ENCODE measurements around the gene CPA4.

CPA4 gene

GRCh38 chr7:130286881-130287280 is 6.1 kb upstream of the CPA4 start:
- H3K9me3 Mint-ChIP-seq, result no peaks in the 10 kb centered on the region
- H3K4me3 Mint-ChIP-seq, result no peak overlapping the region
- no peaks in the 10 kb centered on the region for H3K36me3 Mint-ChIP-seq (ENCODE audit: low read depth)
- no peak overlapping the region for H3K27ac Mint-ChIP-seq
- peaks cover 3% of the 10 kb centered on the region for H3K27me3 Mint-ChIP-seq
- H3K4me1 Mint-ChIP-seq, result no peaks in the 10 kb centered on the region
- no peak for ATAC-seq
- DNase-seq, result no peak

- Mint-ChIP-seq H3K36me3 (ENCODE audit: low read depth) (no peaks in the 10 kb centered on the region), H3K4me3 (no peak overlapping the region), H3K4me1 (no peaks in the 10 kb centered on the region), H3K27me3 (peaks cover 3% of the 10 kb centered on the region), H3K9me3 (no peaks in the 10 kb centered on the region), H3K27ac (no peak overlapping the region)
- DNase-seq (no peak), ATAC-seq (no peak)
Measured at GRCh38 chr7:130288168-130288567, 4.8 kb upstream of the CPA4 start.

GRCh38 chr7:130288829-130289228 is 4.1 kb upstream of the CPA4 start:
- no peaks in the 10 kb centered on the region for H3K9me3 Mint-ChIP-seq
- no peaks in the 10 kb centered on the region for H3K36me3 Mint-ChIP-seq (ENCODE audit: low read depth)
- H3K27ac Mint-ChIP-seq, result no peak overlapping the region
- no peaks in the 10 kb centered on the region for H3K4me1 Mint-ChIP-seq
- ATAC-seq (no peak), DNase-seq (no peak)
- peaks cover 3% of the 10 kb centered on the region for H3K27me3 Mint-ChIP-seq
- no peak overlapping the region for H3K4me3 Mint-ChIP-seq

- H3K4me3 Mint-ChIP-seq, result no peak overlapping the region
- DNase-seq (no peak), ATAC-seq (no peak)
- H3K36me3 Mint-ChIP-seq (ENCODE audit: low read depth), result no peaks in the 10 kb centered on the region
- H3K9me3 Mint-ChIP-seq, result no peaks in the 10 kb centered on the region
- H3K4me1 Mint-ChIP-seq, result no peaks in the 10 kb centered on the region
- no peak overlapping the region for H3K27ac Mint-ChIP-seq
- peaks cover 3% of the 10 kb centered on the region for H3K27me3 Mint-ChIP-seq
Measured at GRCh38 chr7:130289478-130289877, 3.5 kb upstream of the CPA4 start.

- ATAC-seq, result no peak
- no peaks in the 10 kb centered on the region for H3K4me1 Mint-ChIP-seq
- no peak overlapping the region for H3K4me3 Mint-ChIP-seq
- H3K27ac Mint-ChIP-seq, result no peak overlapping the region
- DNase-seq, result no peak
- H3K9me3 Mint-ChIP-seq, result no peaks in the 10 kb centered on the region
- H3K36me3 Mint-ChIP-seq (ENCODE audit: low read depth), result no peaks in the 10 kb centered on the region
- H3K27me3 Mint-ChIP-seq, result no peaks in the 10 kb centered on the region
Measured at GRCh38 chr7:130290745-130291144, 2.2 kb upstream of the CPA4 start.

GRCh38 chr7:130293521-130293920 is 560 bp downstream of the CPA4 start:
- H3K4me1 Mint-ChIP-seq, result no peaks in the 10 kb centered on the region
- no peak for DNase-seq
- ATAC-seq, result no peak
- H3K27me3 Mint-ChIP-seq, result no peaks in the 10 kb centered on the region
- H3K36me3 Mint-ChIP-seq (ENCODE audit: low read depth), result no peaks in the 10 kb centered on the region
- H3K4me3 Mint-ChIP-seq, result no peak overlapping the region
- H3K27ac Mint-ChIP-seq, result no peak overlapping the region
- H3K9me3 Mint-ChIP-seq, result no peaks in the 10 kb centered on the region

GRCh38 chr7:130294314-130294713 is 1.4 kb downstream of the CPA4 start:
- Mint-ChIP-seq H3K4me3 (no peak overlapping the region), H3K27ac (no peak overlapping the region), H3K4me1 (no peaks in the 10 kb centered on the region), H3K9me3 (no peaks in the 10 kb centered on the region), H3K27me3 (no peaks in the 10 kb centered on the region), H3K36me3 (ENCODE audit: low read depth) (no peaks in the 10 kb centered on the region)
- no peak for DNase-seq
- ATAC-seq, result no peak

- Mint-ChIP-seq H3K4me3 (no peak overlapping the region), H3K36me3 (ENCODE audit: low read depth) (no peaks in the 10 kb centered on the region), H3K27ac (no peak overlapping the region), H3K4me1 (no peaks in the 10 kb centered on the region), H3K9me3 (no peaks in the 10 kb centered on the region), H3K27me3 (no peaks in the 10 kb centered on the region)
- ATAC-seq (no peak), DNase-seq (no peak)
Measured at GRCh38 chr7:130296221-130296951, 3.4 kb downstream of the CPA4 start.

GRCh38 chr7:130297628-130298543 is 4.9 kb downstream of the CPA4 start:
- no peaks in the 10 kb centered on the region for H3K36me3 Mint-ChIP-seq (ENCODE audit: low read depth)
- H3K27me3 Mint-ChIP-seq, result no peaks in the 10 kb centered on the region
- H3K4me3 Mint-ChIP-seq, result no peak overlapping the region
- H3K9me3 Mint-ChIP-seq, result no peaks in the 10 kb centered on the region
- ATAC-seq (no peak), DNase-seq (no peak)
- H3K27ac Mint-ChIP-seq, result no peak overlapping the region
- H3K4me1 Mint-ChIP-seq, result no peaks in the 10 kb centered on the region

GRCh38 chr7:130298544-130299326 is 5.8 kb downstream of the CPA4 start:
- Mint-ChIP-seq H3K4me3 (no peak overlapping the region), H3K27ac (no peak overlapping the region), H3K36me3 (ENCODE audit: low read depth) (no peaks in the 10 kb centered on the region), H3K4me1 (no peaks in the 10 kb centered on the region), H3K9me3 (no peaks in the 10 kb centered on the region), H3K27me3 (no peaks in the 10 kb centered on the region)
- DNase-seq (no peak), ATAC-seq (no peak)

GRCh38 chr7:130299866-130300265 is 6.9 kb downstream of the CPA4 start:
- Mint-ChIP-seq H3K4me3 (no peak overlapping the region), H3K36me3 (ENCODE audit: low read depth) (no peaks in the 10 kb centered on the region), H3K27ac (no peak overlapping the region), H3K9me3 (no peaks in the 10 kb centered on the region), H3K4me1 (no peaks in the 10 kb centered on the region), H3K27me3 (no peaks in the 10 kb centered on the region)
- no peak for DNase-seq
- no peak for ATAC-seq

- H3K9me3 Mint-ChIP-seq, result no peaks in the 10 kb centered on the region
- ATAC-seq (no peak), DNase-seq (no peak)
- H3K27ac Mint-ChIP-seq, result no peak overlapping the region
- H3K4me1 Mint-ChIP-seq, result no peaks in the 10 kb centered on the region
- no peak overlapping the region for H3K4me3 Mint-ChIP-seq
- no peaks in the 10 kb centered on the region for H3K36me3 Mint-ChIP-seq (ENCODE audit: low read depth)
- H3K27me3 Mint-ChIP-seq, result no peaks in the 10 kb centered on the region
Measured at GRCh38 chr7:130301501-130302020, 8.6 kb downstream of the CPA4 start.

GRCh38 chr7:130302649-130303048 is 9.7 kb downstream of the CPA4 start:
- Mint-ChIP-seq H3K36me3 (ENCODE audit: low read depth) (no peaks in the 10 kb centered on the region), H3K9me3 (no peaks in the 10 kb centered on the region), H3K27ac (no peak overlapping the region), H3K4me3 (no peak overlapping the region), H3K4me1 (no peaks in the 10 kb centered on the region), H3K27me3 (no peaks in the 10 kb centered on the region)
- DNase-seq (no peak), ATAC-seq (no peak)

- no peaks in the 10 kb centered on the region for H3K4me1 Mint-ChIP-seq
- DNase-seq (no peak), ATAC-seq (no peak)
- H3K9me3 Mint-ChIP-seq, result no peaks in the 10 kb centered on the region
- no peak overlapping the region for H3K27ac Mint-ChIP-seq
- H3K36me3 Mint-ChIP-seq (ENCODE audit: low read depth), result no peaks in the 10 kb centered on the region
- no peaks in the 10 kb centered on the region for H3K27me3 Mint-ChIP-seq
- H3K4me3 Mint-ChIP-seq, result no peak overlapping the region
Measured at GRCh38 chr7:130303127-130303526, 10.2 kb downstream of the CPA4 start.

Measured in activated naive CD8-positive, alpha-beta T cell treated with anti-CD3 and anti-CD28 coated beads, Interleukin-2, amount 50 U/mL, for 24 hours (primary cell).